ENCODE measurements around the gene MAP2K5. TPM values are rescaled to one million over a fixed set of nuclear protein-coding genes. Genes with fewer than 3 reads are reported as not detected.
"Not testable (repeated sequence)": the region's sequence is repeated elsewhere in the genome, so short reads cannot be mapped to it uniquely, and the experiment has no call there.

The MAP2K5 gene
- total RNA-seq, 2 experiments from 2014 or later: 16.9 to 17.4 TPM

- ChIA-PET CTCF (no interaction called here), POLR2A (no interaction called here)
- no peaks in the 10 kb centered on the region for H3K9me3 Mint-ChIP-seq
- no peaks in the 10 kb centered on the region for H3K36me3 Mint-ChIP-seq (ENCODE audit: low read depth)
- H3K4me3 Mint-ChIP-seq: no peak overlapping the region
- H3K4me1 Mint-ChIP-seq: no peaks in the 10 kb centered on the region
- no peak for DNase-seq
- no peak overlapping the region for H3K27ac Mint-ChIP-seq
- H3K27me3 Mint-ChIP-seq: no peaks in the 10 kb centered on the region
Measured at GRCh38 chr15:67622110-67622509, 79.6 kb downstream of the MAP2K5 start.

GRCh38 chr15:67632261-67632660 is 89.8 kb downstream of the MAP2K5 start:
- CTCF ChIA-PET: interaction anchor here (1.4 kb wide), 1 partner anchor 17 kb away, joined by 3 read pairs; no protein-coding TSS in a partner anchor
- peaks cover 8% of the 10 kb centered on the region for H3K36me3 Mint-ChIP-seq (ENCODE audit: low read depth)
- H3K4me3 Mint-ChIP-seq: no peak overlapping the region
- DNase-seq: no peak
- H3K27ac Mint-ChIP-seq: no peak overlapping the region
- peaks cover 3% of the 10 kb centered on the region for H3K4me1 Mint-ChIP-seq
- POLR2A ChIA-PET: interaction anchor here (1.1 kb wide), 1 partner anchor 11 kb away, joined by 3 read pairs; no protein-coding TSS in a partner anchor
- H3K27me3 Mint-ChIP-seq: no peaks in the 10 kb centered on the region
- H3K9me3 Mint-ChIP-seq: no peaks in the 10 kb centered on the region

GRCh38 chr15:67635950-67636349 is 93.4 kb downstream of the MAP2K5 start:
- H3K27ac Mint-ChIP-seq; H3K27me3 Mint-ChIP-seq; H3K4me1 Mint-ChIP-seq; CTCF ChIA-PET; H3K9me3 Mint-ChIP-seq; H3K4me3 Mint-ChIP-seq; DNase-seq; H3K36me3 Mint-ChIP-seq (ENCODE audit: low read depth); POLR2A ChIA-PET: not testable (repeated sequence)

- ChIA-PET CTCF (no interaction called here), POLR2A (no interaction called here)
- Mint-ChIP-seq H3K4me1 (peaks cover 3% of the 10 kb centered on the region), H3K27me3 (no peaks in the 10 kb centered on the region), H3K4me3 (no peak overlapping the region), H3K27ac (no peak overlapping the region), H3K36me3 (ENCODE audit: low read depth) (peaks cover 5% of the 10 kb centered on the region), H3K9me3 (no peaks in the 10 kb centered on the region)
- DNase-seq: no peak
Measured at GRCh38 chr15:67639591-67639990, 97.1 kb downstream of the MAP2K5 start.

GRCh38 chr15:67641453-67641852 is 99.0 kb downstream of the MAP2K5 start:
- no peak overlapping the region for H3K4me3 Mint-ChIP-seq
- ChIA-PET CTCF (no interaction called here), POLR2A (no interaction called here)
- H3K27me3 Mint-ChIP-seq: no peaks in the 10 kb centered on the region
- peaks cover 2% of the 10 kb centered on the region for H3K36me3 Mint-ChIP-seq (ENCODE audit: low read depth)
- no peaks in the 10 kb centered on the region for H3K9me3 Mint-ChIP-seq
- DNase-seq: no peak
- no peaks in the 10 kb centered on the region for H3K4me1 Mint-ChIP-seq
- no peak overlapping the region for H3K27ac Mint-ChIP-seq

- Mint-ChIP-seq H3K4me1 (no peaks in the 10 kb centered on the region), H3K27me3 (no peaks in the 10 kb centered on the region), H3K9me3 (no peaks in the 10 kb centered on the region), H3K4me3 (no peak overlapping the region), H3K36me3 (ENCODE audit: low read depth) (no peaks in the 10 kb centered on the region), H3K27ac (no peak overlapping the region)
- ChIA-PET CTCF (no interaction called here), POLR2A (no interaction called here)
- DNase-seq: no peak
Measured at GRCh38 chr15:67646847-67647246, 104.3 kb downstream of the MAP2K5 start.

GRCh38 chr15:67652586-67652985 is 110.1 kb downstream of the MAP2K5 start:
- Mint-ChIP-seq H3K27me3 (no peaks in the 10 kb centered on the region), H3K9me3 (peaks cover 16% of the 10 kb centered on the region), H3K27ac (no peak overlapping the region), H3K4me3 (no peak overlapping the region), H3K4me1 (no peaks in the 10 kb centered on the region), H3K36me3 (ENCODE audit: low read depth) (peaks cover 23% of the 10 kb centered on the region)
- POLR2A ChIA-PET: no interaction called here
- CTCF ChIA-PET: no interaction called here
- no peak for DNase-seq

GRCh38 chr15:67660446-67660845 is 117.9 kb downstream of the MAP2K5 start:
- no peaks in the 10 kb centered on the region for H3K27me3 Mint-ChIP-seq
- ChIA-PET CTCF (no interaction called here), POLR2A (no interaction called here)
- peaks cover 5% of the 10 kb centered on the region for H3K9me3 Mint-ChIP-seq
- no peak for DNase-seq
- H3K27ac Mint-ChIP-seq: no peak overlapping the region
- H3K36me3 Mint-ChIP-seq (ENCODE audit: low read depth): peaks cover 15% of the 10 kb centered on the region
- H3K4me3 Mint-ChIP-seq: no peak overlapping the region
- H3K4me1 Mint-ChIP-seq: no peaks in the 10 kb centered on the region

GRCh38 chr15:67660874-67661606 is 118.5 kb downstream of the MAP2K5 start:
- H3K4me1 Mint-ChIP-seq: no peaks in the 10 kb centered on the region
- no peaks in the 10 kb centered on the region for H3K27me3 Mint-ChIP-seq
- peaks cover 9% of the 10 kb centered on the region for H3K36me3 Mint-ChIP-seq (ENCODE audit: low read depth)
- ChIA-PET POLR2A (no interaction called here), CTCF (no interaction called here)
- no peak for DNase-seq
- H3K9me3 Mint-ChIP-seq: no peaks in the 10 kb centered on the region
- no peak overlapping the region for H3K4me3 Mint-ChIP-seq
- H3K27ac Mint-ChIP-seq: no peak overlapping the region

GRCh38 chr15:67670647-67671305 is 128.3 kb downstream of the MAP2K5 start:
- DNase-seq: no peak
- Mint-ChIP-seq H3K9me3 (no peaks in the 10 kb centered on the region), H3K27me3 (no peaks in the 10 kb centered on the region), H3K36me3 (ENCODE audit: low read depth) (peaks cover 6% of the 10 kb centered on the region), H3K27ac (no peak overlapping the region), H3K4me3 (no peak overlapping the region), H3K4me1 (no peaks in the 10 kb centered on the region)
- CTCF ChIA-PET: no interaction called here
- POLR2A ChIA-PET: no interaction called here

GRCh38 chr15:67672834-67673233 is 130.3 kb downstream of the MAP2K5 start:
- H3K36me3 Mint-ChIP-seq (ENCODE audit: low read depth); H3K27me3 Mint-ChIP-seq; H3K4me3 Mint-ChIP-seq; DNase-seq; H3K4me1 Mint-ChIP-seq; POLR2A ChIA-PET; H3K9me3 Mint-ChIP-seq; H3K27ac Mint-ChIP-seq: not testable (repeated sequence)
- CTCF ChIA-PET: interaction anchor here (0.7 kb wide), 1 partner anchor 54 kb away, joined by 3 read pairs; no protein-coding TSS in a partner anchor

GRCh38 chr15:67674983-67675382 is 132.5 kb downstream of the MAP2K5 start:
- no peaks in the 10 kb centered on the region for H3K36me3 Mint-ChIP-seq (ENCODE audit: low read depth)
- DNase-seq: no peak
- no peaks in the 10 kb centered on the region for H3K27me3 Mint-ChIP-seq
- no peak overlapping the region for H3K27ac Mint-ChIP-seq
- CTCF ChIA-PET: no interaction called here
- no peaks in the 10 kb centered on the region for H3K4me1 Mint-ChIP-seq
- H3K9me3 Mint-ChIP-seq: no peaks in the 10 kb centered on the region
- H3K4me3 Mint-ChIP-seq: no peak overlapping the region
- POLR2A ChIA-PET: no interaction called here

GRCh38 chr15:67678089-67678488 is 135.6 kb downstream of the MAP2K5 start:
- Mint-ChIP-seq H3K4me1 (no peaks in the 10 kb centered on the region), H3K36me3 (ENCODE audit: low read depth) (peaks cover 9% of the 10 kb centered on the region), H3K27me3 (no peaks in the 10 kb centered on the region), H3K9me3 (no peaks in the 10 kb centered on the region), H3K27ac (no peak overlapping the region), H3K4me3 (no peak overlapping the region)
- no peak for DNase-seq
- ChIA-PET CTCF (no interaction called here), POLR2A (no interaction called here)

GRCh38 chr15:67678993-67679392 is 136.5 kb downstream of the MAP2K5 start:
- Mint-ChIP-seq H3K36me3 (ENCODE audit: low read depth) (peaks cover 9% of the 10 kb centered on the region), H3K4me1 (no peaks in the 10 kb centered on the region), H3K27me3 (no peaks in the 10 kb centered on the region), H3K9me3 (peaks cover 6% of the 10 kb centered on the region), H3K27ac (no peak overlapping the region), H3K4me3 (no peak overlapping the region)
- DNase-seq: no peak
- ChIA-PET POLR2A (no interaction called here), CTCF (no interaction called here)

All from activated CD4-positive, alpha-beta memory T cell treated with anti-CD3 and anti-CD28 coated beads, Interleukin-2, amount 10 ng/mL, durations not matched to agents 7 days and 5 days (primary cell).